Calu3 (cell line): ENCODE results near the gene ATCAY. TPM values are rescaled to one million over a fixed set of nuclear protein-coding genes. Genes with fewer than 3 reads are reported as not detected.
A peak's percentile ranks its signal among the peaks of the same experiment; 100 is the strongest.
"Not testable (repeated sequence)": the region's sequence is repeated elsewhere in the genome, so short reads cannot be mapped to it uniquely, and the experiment has no call there.

Experiments
- BruUV-seq: library from RNA; stranded (reverse); fragments of 400-500 nt; replicated peaks from 2 replicates; lab custom pipeline; 2021; lab: Mats Ljungman, UMichigan
- CTCF ChIA-PET: fragments of 300-600 bp; sonication (Branson Sonifier 250); formaldehyde crosslinking; loops from one replicate; lab custom pipeline; 2022; ENCODE audit warnings: antibody characterized with exemption; lab: Charles Lee
- DNase-seq: peaks from one replicate; pipeline ENCODE4 v3.0.0; 2022
- H3K27ac Mint-ChIP-seq: one replicate; pipeline ENCODE4 v1.8.0; 2022; ENCODE audit warnings: mixed read lengths; ENCODE audit not compliant: unreplicated experiment
- H3K27me3 Mint-ChIP-seq: one replicate; pipeline ENCODE4 v1.8.0; 2022; ENCODE audit warnings: mixed read lengths; ENCODE audit not compliant: unreplicated experiment
- H3K36me3 Mint-ChIP-seq: one replicate; pipeline ENCODE4 v1.8.0; 2022; ENCODE audit warnings: mild to moderate bottlenecking, moderate library complexity, mixed read lengths; ENCODE audit not compliant: insufficient read depth, unreplicated experiment
- H3K4me1 Mint-ChIP-seq: one replicate; pipeline ENCODE4 v1.8.0; 2022; ENCODE audit warnings: mild to moderate bottlenecking, low read depth, mixed read lengths; ENCODE audit not compliant: unreplicated experiment
- H3K4me3 Mint-ChIP-seq: one replicate; pipeline ENCODE4 v1.8.0; 2022; ENCODE audit warnings: mild to moderate bottlenecking, low read depth, moderate library complexity, mixed read lengths; ENCODE audit not compliant: unreplicated experiment
- H3K9me3 Mint-ChIP-seq: one replicate; pipeline ENCODE4 v1.8.0; 2022; ENCODE audit warnings: low read depth, mixed read lengths; ENCODE audit not compliant: unreplicated experiment
- intact Hi-C: fragments of 100-400 bp; cut with micrococcal nuclease; formaldehyde crosslinking; loops from one replicate; pipeline ENCODE4 v1.10.0; 2022; ENCODE audit not compliant: unreplicated experiment
- total RNA-seq: library from RNA; stranded (reverse); gene quantifications from 2 replicates; pipeline ENCODE4 v1.2.3, GENCODE V29; 2022
- TF ChIP-seq, protein P1 (sequence below): fragments of 200-600 bp; IDR thresholded peaks from one replicate; pipeline ENCODE4 v1.8.0; 2022; ENCODE audit warnings: antibody characterized with exemption; ENCODE audit not compliant: unreplicated experiment

The ATCAY gene
- total RNA-seq, 1 experiment from 2014 or later: not detected

DNA sequence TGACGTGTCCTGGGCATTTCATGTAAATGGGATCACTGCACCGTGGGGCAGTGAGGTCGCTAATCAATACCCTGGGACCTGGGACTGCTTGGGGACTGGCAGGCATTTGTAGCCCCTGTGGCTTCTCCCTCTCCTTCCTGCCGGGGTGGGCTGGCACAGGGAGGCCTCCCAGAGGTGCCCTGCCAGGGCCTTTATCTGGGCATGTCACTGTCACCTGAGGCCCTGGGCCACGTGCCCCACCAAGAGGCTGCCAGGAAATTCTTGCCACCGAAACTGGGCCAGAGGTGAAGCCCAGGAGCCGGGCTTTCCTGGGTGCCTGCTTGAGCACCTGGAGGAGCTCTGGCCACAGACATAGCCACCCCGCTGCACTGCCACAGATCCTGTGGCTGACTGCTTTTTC, 50.6 kb downstream of the ATCAY start:
- Mint-ChIP-seq H3K4me1 (peaks cover 9% of the 10 kb centered on the region), H3K36me3 (no peaks in the 10 kb centered on the region), H3K27ac (no peak overlapping the region), H3K4me3 (no peak overlapping the region), H3K27me3 (peaks cover 4% of the 10 kb centered on the region), H3K9me3 (no peaks in the 10 kb centered on the region)
- TF ChIP-seq, protein P1, sequence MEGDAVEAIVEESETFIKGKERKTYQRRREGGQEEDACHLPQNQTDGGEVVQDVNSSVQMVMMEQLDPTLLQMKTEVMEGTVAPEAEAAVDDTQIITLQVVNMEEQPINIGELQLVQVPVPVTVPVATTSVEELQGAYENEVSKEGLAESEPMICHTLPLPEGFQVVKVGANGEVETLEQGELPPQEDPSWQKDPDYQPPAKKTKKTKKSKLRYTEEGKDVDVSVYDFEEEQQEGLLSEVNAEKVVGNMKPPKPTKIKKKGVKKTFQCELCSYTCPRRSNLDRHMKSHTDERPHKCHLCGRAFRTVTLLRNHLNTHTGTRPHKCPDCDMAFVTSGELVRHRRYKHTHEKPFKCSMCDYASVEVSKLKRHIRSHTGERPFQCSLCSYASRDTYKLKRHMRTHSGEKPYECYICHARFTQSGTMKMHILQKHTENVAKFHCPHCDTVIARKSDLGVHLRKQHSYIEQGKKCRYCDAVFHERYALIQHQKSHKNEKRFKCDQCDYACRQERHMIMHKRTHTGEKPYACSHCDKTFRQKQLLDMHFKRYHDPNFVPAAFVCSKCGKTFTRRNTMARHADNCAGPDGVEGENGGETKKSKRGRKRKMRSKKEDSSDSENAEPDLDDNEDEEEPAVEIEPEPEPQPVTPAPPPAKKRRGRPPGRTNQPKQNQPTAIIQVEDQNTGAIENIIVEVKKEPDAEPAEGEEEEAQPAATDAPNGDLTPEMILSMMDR: no peak
- CTCF ChIA-PET: interaction anchor here (0.5 kb wide), 1 partner anchor 16 kb away, joined by 3 read pairs; no protein-coding TSS in a partner anchor
- no TSS peak for BruUV-seq
- intact Hi-C loops: no loop called here
- peak; percentile 45 for DNase-seq

GRCh38 chr19:3932931-3933810, 52.7 kb downstream of the ATCAY start, which contains the start of gene NMRK2:
Gene NMRK2, plus strand, starts transcription at chr19:3933069. Its CDS starts 603 bp downstream, at chr19:3933672.
- BruUV-seq: no TSS peak
- CTCF ChIA-PET: no interaction called here
- Mint-ChIP-seq H3K4me3 (no peak within 1 kb of the TSS), H3K27me3 (no peaks in the 10 kb centered on the region), H3K27ac (no peak within 1 kb of the TSS), H3K36me3 (no peaks in the 10 kb centered on the region), H3K4me1 (peaks cover 9% of the 10 kb centered on the region), H3K9me3 (no peaks in the 10 kb centered on the region)
- TF ChIP-seq, protein P1: no peak
- DNase-seq: no peak
- intact Hi-C loops: no loop called here

GRCh38 chr19:3936506-3937442, 56.3 kb downstream of the ATCAY start:
- no peak overlapping the region for H3K4me3 Mint-ChIP-seq
- no peaks in the 10 kb centered on the region for H3K9me3 Mint-ChIP-seq
- no peaks in the 10 kb centered on the region for H3K36me3 Mint-ChIP-seq
- TF ChIP-seq, protein P1: no peak
- no peak overlapping the region for H3K27ac Mint-ChIP-seq
- CTCF ChIA-PET: no interaction called here
- no peak for DNase-seq
- BruUV-seq: no TSS peak
- intact Hi-C loops: no loop called here
- peaks cover 2% of the 10 kb centered on the region for H3K4me1 Mint-ChIP-seq
- H3K27me3 Mint-ChIP-seq: no peaks in the 10 kb centered on the region

GRCh38 chr19:3938300-3938950, 57.9 kb downstream of the ATCAY start:
- H3K4me1 Mint-ChIP-seq, intact Hi-C loops, CTCF ChIA-PET, H3K36me3 Mint-ChIP-seq, DNase-seq, H3K4me3 Mint-ChIP-seq, BruUV-seq, H3K9me3 Mint-ChIP-seq, H3K27me3 Mint-ChIP-seq, H3K27ac Mint-ChIP-seq: not testable (repeated sequence)
